GM18867 (cell line): ENCODE data around the gene SNX9.

ENCODE experiments used
- ATAC-seq: cut with Tn5 transposase; IDR thresholded peaks from one replicate; pipeline ENCODE4 v1.9.1; 2021; ENCODE audit warnings: mild to moderate bottlenecking, moderate library complexity; ENCODE audit not compliant: unreplicated experiment

Gene SNX9

GRCh38 chr6:157800420-157801237 is 22.4 kb upstream of the SNX9 start:
- ATAC-seq: peak; percentile 96

GRCh38 chr6:157804448-157805327 is 18.4 kb upstream of the SNX9 start:
- ATAC-seq: no peak

- ATAC-seq: no peak
Measured at GRCh38 chr6:157806131-157806855, 16.8 kb upstream of the SNX9 start.

- no peak for ATAC-seq
Measured at GRCh38 chr6:157806856-157807215, 16.2 kb upstream of the SNX9 start.

GRCh38 chr6:157808405-157808950 is 14.6 kb upstream of the SNX9 start:
- ATAC-seq: no peak

GRCh38 chr6:157809613-157810012 is 13.4 kb upstream of the SNX9 start:
- ATAC-seq: no peak

GRCh38 chr6:157811137-157811475 is 11.9 kb upstream of the SNX9 start:
- no peak for ATAC-seq

- ATAC-seq: no peak
Measured at GRCh38 chr6:157811476-157812173, 11.4 kb upstream of the SNX9 start.

- no peak for ATAC-seq
Measured at GRCh38 chr6:157812425-157813171, 10.4 kb upstream of the SNX9 start.

- no peak for ATAC-seq
Measured at GRCh38 chr6:157813191-157813590, 9.9 kb upstream of the SNX9 start.

- ATAC-seq: no peak
Measured at GRCh38 chr6:157813750-157814455, 9.1 kb upstream of the SNX9 start.

GRCh38 chr6:157814883-157815282 is 8.2 kb upstream of the SNX9 start:
- ATAC-seq: peak; percentile 56

- ATAC-seq: no peak
Measured at GRCh38 chr6:157821342-157822033, 1.6 kb upstream of the SNX9 start.

- ATAC-seq: no peak
Measured at GRCh38 chr6:157822245-157823000, 623 bp upstream of the SNX9 start.

GRCh38 chr6:157823528-157824370 is 703 bp downstream of the SNX9 start:
- ATAC-seq: peak; percentile 42

GRCh38 chr6:157825243-157825904 is 2.3 kb downstream of the SNX9 start:
- ATAC-seq: no peak
